Measurements from ENCODE around the gene MAP2. TPM values are rescaled to one million over a fixed set of nuclear protein-coding genes. Genes with fewer than 3 reads are reported as not detected.

The MAP2 gene
- total and polyA plus RNA-seq, 10 of the 15 experiments (the other 5 are each of a cell fraction or from before 2014, with no cell fraction given), result 0.01 TPM; not detected in 9

- TF ChIP-seq ZNF592 (IDR thresholded peaks at IDR 0.05), result no peak
- TF ChIP-seq NBN (IDR thresholded peaks at IDR 0.05), result no peak
- TF ChIP-seq BCL3 (IDR thresholded peaks at IDR 0.05; ENCODE audit: borderline replicate concordance, insufficient read depth, low read depth, low read length, poor library complexity, severe bottlenecking), result no peak
- no peak for TF ChIP-seq MEF2A (IDR thresholded peaks at IDR 0.05; ENCODE audit: insufficient read depth, low read depth, low read length)
- TF ChIP-seq EED (IDR thresholded peaks at IDR 0.05; ENCODE audit: low read depth), result no peak
- TF ChIP-seq, protein P1, sequence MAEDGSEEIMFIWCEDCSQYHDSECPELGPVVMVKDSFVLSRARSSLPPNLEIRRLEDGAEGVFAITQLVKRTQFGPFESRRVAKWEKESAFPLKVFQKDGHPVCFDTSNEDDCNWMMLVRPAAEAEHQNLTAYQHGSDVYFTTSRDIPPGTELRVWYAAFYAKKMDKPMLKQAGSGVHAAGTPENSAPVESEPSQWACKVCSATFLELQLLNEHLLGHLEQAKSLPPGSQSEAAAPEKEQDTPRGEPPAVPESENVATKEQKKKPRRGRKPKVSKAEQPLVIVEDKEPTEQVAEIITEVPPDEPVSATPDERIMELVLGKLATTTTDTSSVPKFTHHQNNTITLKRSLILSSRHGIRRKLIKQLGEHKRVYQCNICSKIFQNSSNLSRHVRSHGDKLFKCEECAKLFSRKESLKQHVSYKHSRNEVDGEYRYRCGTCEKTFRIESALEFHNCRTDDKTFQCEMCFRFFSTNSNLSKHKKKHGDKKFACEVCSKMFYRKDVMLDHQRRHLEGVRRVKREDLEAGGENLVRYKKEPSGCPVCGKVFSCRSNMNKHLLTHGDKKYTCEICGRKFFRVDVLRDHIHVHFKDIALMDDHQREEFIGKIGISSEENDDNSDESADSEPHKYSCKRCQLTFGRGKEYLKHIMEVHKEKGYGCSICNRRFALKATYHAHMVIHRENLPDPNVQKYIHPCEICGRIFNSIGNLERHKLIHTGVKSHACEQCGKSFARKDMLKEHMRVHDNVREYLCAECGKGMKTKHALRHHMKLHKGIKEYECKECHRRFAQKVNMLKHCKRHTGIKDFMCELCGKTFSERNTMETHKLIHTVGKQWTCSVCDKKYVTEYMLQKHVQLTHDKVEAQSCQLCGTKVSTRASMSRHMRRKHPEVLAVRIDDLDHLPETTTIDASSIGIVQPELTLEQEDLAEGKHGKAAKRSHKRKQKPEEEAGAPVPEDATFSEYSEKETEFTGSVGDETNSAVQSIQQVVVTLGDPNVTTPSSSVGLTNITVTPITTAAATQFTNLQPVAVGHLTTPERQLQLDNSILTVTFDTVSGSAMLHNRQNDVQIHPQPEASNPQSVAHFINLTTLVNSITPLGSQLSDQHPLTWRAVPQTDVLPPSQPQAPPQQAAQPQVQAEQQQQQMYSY (CRISPR knock-in tag; IDR thresholded peaks at IDR 0.05), result no peak
- TF ChIP-seq IKZF1 (conservative IDR thresholded peaks at IDR 0.05), result no peak
- no peak for TF ChIP-seq FOXM1 (IDR thresholded peaks at IDR 0.05; ENCODE audit: low read depth, low read length)
- no peak for TF ChIP-seq RBBP5 (conservative IDR thresholded peaks at IDR 0.05)
- TF ChIP-seq RUNX3 (IDR thresholded peaks at IDR 0.05; ENCODE audit: low read length), result no peak
- TF ChIP-seq EP300 (IDR thresholded peaks at IDR 0.05; ENCODE audit: borderline replicate concordance in 1 of 2, control insufficient read depth in 1 of 2, low read depth in 2 of 2, low read length in 2 of 2), result no peak
- no peak for TF ChIP-seq NR2C2 (IDR thresholded peaks at IDR 0.05; ENCODE audit: borderline replicate concordance, control insufficient read depth, insufficient read length, low read depth)
These were observed 123.9 kb downstream of the MAP2 start (continued) for GRCh38 chr2:209547726-209548125.

Measured in GM12878 (cell line).